Ovary (tissue), 9 donors: ENCODE results near the gene ZNF503. TPM values are rescaled to one million over a fixed set of nuclear protein-coding genes. Genes with fewer than 3 reads are reported as not detected.
"Not testable (repeated sequence)": the region's sequence is repeated elsewhere in the genome, so short reads cannot be mapped to it uniquely, and the experiment has no call there.

ENCODE experiments used
- DNase-seq, 5 donors: peaks; one replicate each; pipeline ENCODE4 v3.0.0-alpha.2; 2019 to 2020
- H3K27ac ChIP-seq, 2 donors: fragments of 200-600 bp; one replicate each; pipeline versions ENCODE4 v1.5.1 to v1.8.0; 2019 to 2022
- H3K27me3 ChIP-seq: fragments of 200-600 bp; one replicate; pipeline ENCODE4 v1.8.0; 2022
- H3K36me3 ChIP-seq: fragments of 200-600 bp; sonication (generic); one replicate; pipeline ENCODE4 v1.5.1; 2019
- H3K4me1 ChIP-seq: one replicate; pipeline ENCODE4 v1.8.1; 2013; ENCODE audit warnings: mild to moderate bottlenecking, moderate library complexity; ENCODE audit not compliant: insufficient read depth
- H3K4me3 ChIP-seq: fragments of 200-600 bp; sonication (generic); one replicate; pipeline ENCODE4 v1.5.1; 2017
- H3K9me3 ChIP-seq, 2 donors: fragments of 200-600 bp in 1 of 2; sonication (generic) in 1 of 2; one replicate each; pipeline versions ENCODE4 v1.5.1 to v1.8.1; 2013 to 2019; ENCODE audit warnings: mild to moderate bottlenecking in 1 of 2, moderate library complexity in 1 of 2
- EP300 ChIP-seq: sonication (generic); formaldehyde crosslinking; IDR thresholded peaks from one replicate; pipeline ENCODE4 v1.6.1; 2017; ENCODE audit warnings: antibody characterized with exemption
- POLR2A ChIP-seq: fragments of 450-650 bp; IDR thresholded peaks from one replicate; pipeline ENCODE4 v1.6.1; 2017; ENCODE audit warnings: antibody characterized with exemption, mild to moderate bottlenecking, moderate library complexity
- WGBS, 3 donors: extraction: QIAGEN DNeasy Blood & Tissue Kit in 1 of 3; methylation state at CpG; one replicate each; pipeline versions ENCODE4 v1.1.5 to v1.1.7; 2013 to 2017; 5-methylcytosine and 5-hydroxymethylcytosine counted together
- intact Hi-C, 4 donors: fragments of 100-400 bp; cut with DNase I; formaldehyde crosslinking; loops; one replicate each; pipeline versions ENCODE4 v1.11.0 to v1.15.1; 2022 to 2023
- polyA plus RNA-seq, 2 donors: library from polyadenylated mRNA; stranded (reverse); fragments of 200-250 nt in 1 of 2; fragments of 350-450 nt in 1 of 2; fragmentation: Illumina TruSeq in 1 of 2; extraction: RNeasy Lipid Tissue Mini Kit (QIAGEN cat#74804) in 1 of 2; gene quantifications; one replicate each; pipeline ENCODE4 v1.2.3, GENCODE V29; 2013 to 2014
- total RNA-seq, 7 donors: library from RNA; depleted of rRNA in 2 of 7; stranded (reverse); fragments of >200 nt in 2 of 7; fragmentation: NEBNext Ultra II Directional in 3 of 7; extraction: Animal tissue kit (Norgen Biotek cat#: 25700) in 3 of 7; gene quantifications; one replicate each; pipeline versions ENCODE4 v1.1.0 to v1.2.4, GENCODE V29; 2016 to 2023
- TF ChIP-seq, protein P1 (sequence below), 3 donors: fragments of 450-650 bp in 2 of 3; fragments of 200-600 bp in 1 of 3; IDR thresholded peaks; one replicate each; pipeline versions ENCODE4 v1.5.1 to v1.8.0; 2016 to 2022; ENCODE audit warnings: antibody characterized with exemption in 3 of 3, mild to moderate bottlenecking in 1 of 3
- donor health status: DM: no; HTN: no; CAD: no; lungs with moderate emphysema.
- donor health status: DM: no; HTN: no; CAD: no.
- donor health status: Bipolar disorder and iron deficiency.
- donor health status: DM: yes; HTN: yes; CAD: no.
- donor health status: DM: no; HTN: no; CAD: no.
- donor health status: DM: yes; HTN: yes; CAD: no.

ZNF503 gene
- total and polyA plus RNA-seq, 9 donors, result 21.1 to 221 (median 82.2) TPM

DNA sequence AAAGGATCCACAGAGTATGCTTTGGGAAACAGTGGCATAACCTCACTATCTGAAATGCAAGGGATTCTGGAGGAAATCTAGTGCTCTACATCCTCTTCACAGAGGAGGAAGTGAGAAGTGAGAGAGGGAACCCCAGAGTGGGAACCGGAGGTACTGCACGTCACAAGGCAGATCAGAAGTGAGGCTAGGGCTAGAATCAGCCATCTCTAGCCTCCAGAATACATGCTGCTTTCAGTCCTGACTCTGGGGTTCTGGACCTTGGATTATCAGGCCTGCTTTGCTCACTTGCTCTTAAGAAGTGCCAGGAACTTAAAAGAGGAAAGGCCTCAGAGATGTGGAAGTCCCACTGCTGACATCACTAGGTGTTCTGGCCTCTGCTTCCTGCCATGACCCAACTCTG, 25.7 kb downstream of the ZNF503 start:
- Histone ChIP-seq H3K27me3 (no peaks in the 10 kb centered on the region), H3K4me3 (no peak overlapping the region), H3K4me1 (no peaks in the 10 kb centered on the region), H3K9me3 (no peaks in the 10 kb centered on the region), H3K27ac (no peak overlapping the region), H3K36me3 (no peaks in the 10 kb centered on the region)
- DNase-seq, result no peak
- intact Hi-C loops, result no loop called here
- WGBS, 3 donors, result 88 to 89% (median 89%) methylated on average over 2 of the region's 2 CpGs
- TF ChIP-seq EP300, result no peak

DNA sequence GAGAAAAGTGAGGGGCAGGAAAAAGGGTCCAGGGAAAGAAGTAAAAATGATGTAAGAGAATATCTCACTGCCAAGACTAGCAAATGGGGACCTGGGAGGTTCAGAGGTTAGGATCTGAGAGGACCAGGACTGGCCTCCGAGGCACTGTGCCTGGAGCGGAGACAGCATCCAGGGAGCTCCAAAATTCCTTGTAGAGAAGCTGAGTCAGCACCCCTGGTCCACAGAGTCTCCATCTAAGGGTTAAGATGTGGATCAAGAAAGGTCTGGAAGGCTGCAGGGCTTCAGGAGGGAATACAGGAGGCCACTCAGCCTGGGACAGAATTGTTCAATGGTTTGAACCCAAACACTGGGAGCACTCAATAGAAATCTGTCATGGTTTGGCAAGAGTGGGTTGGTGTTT, 30.6 kb downstream of the ZNF503 start:
- DNase-seq, result no peak
- intact Hi-C loops, result no loop called here
- Histone ChIP-seq H3K4me1 (no peaks in the 10 kb centered on the region), H3K4me3 (no peak overlapping the region), H3K27ac (no peak overlapping the region), H3K36me3 (no peaks in the 10 kb centered on the region), H3K27me3 (no peaks in the 10 kb centered on the region), H3K9me3 (no peaks in the 10 kb centered on the region)
- 93 to 100% (median 97%) methylated on average over 2 of the region's 2 CpGs for WGBS, 3 donors
- no peak for TF ChIP-seq EP300
- TF ChIP-seq, protein P1, sequence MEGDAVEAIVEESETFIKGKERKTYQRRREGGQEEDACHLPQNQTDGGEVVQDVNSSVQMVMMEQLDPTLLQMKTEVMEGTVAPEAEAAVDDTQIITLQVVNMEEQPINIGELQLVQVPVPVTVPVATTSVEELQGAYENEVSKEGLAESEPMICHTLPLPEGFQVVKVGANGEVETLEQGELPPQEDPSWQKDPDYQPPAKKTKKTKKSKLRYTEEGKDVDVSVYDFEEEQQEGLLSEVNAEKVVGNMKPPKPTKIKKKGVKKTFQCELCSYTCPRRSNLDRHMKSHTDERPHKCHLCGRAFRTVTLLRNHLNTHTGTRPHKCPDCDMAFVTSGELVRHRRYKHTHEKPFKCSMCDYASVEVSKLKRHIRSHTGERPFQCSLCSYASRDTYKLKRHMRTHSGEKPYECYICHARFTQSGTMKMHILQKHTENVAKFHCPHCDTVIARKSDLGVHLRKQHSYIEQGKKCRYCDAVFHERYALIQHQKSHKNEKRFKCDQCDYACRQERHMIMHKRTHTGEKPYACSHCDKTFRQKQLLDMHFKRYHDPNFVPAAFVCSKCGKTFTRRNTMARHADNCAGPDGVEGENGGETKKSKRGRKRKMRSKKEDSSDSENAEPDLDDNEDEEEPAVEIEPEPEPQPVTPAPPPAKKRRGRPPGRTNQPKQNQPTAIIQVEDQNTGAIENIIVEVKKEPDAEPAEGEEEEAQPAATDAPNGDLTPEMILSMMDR (IDR thresholded peaks at IDR 0.05), result no peak
- no peak for TF ChIP-seq POLR2A

DNA sequence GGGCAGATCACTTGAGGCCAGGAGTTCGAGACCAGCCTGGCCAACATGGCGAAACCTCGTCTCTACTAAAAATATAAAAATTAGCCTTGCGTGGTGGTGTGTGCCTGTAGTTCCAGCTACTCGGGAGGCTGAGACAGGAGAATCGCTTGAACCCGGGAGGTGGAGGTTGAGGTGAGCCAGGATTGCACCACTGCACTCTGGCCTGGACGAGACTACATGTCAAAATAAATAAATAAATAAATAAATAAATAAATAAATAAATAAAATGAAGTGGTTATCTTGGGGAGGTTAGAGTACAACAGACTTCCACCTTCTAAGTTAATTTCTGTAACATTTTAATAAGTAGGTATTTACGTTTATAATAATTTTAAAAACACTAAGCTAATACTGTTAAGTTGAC, 31.7 kb downstream of the ZNF503 start:
- 94 to 95% (median 94%) methylated on average over 9 of the region's 9 CpGs for WGBS, 3 donors
- H3K4me1 ChIP-seq, intact Hi-C loops, H3K4me3 ChIP-seq, H3K27me3 ChIP-seq, H3K36me3 ChIP-seq, H3K9me3 ChIP-seq, DNase-seq, H3K27ac ChIP-seq: not testable (repeated sequence)

DNA sequence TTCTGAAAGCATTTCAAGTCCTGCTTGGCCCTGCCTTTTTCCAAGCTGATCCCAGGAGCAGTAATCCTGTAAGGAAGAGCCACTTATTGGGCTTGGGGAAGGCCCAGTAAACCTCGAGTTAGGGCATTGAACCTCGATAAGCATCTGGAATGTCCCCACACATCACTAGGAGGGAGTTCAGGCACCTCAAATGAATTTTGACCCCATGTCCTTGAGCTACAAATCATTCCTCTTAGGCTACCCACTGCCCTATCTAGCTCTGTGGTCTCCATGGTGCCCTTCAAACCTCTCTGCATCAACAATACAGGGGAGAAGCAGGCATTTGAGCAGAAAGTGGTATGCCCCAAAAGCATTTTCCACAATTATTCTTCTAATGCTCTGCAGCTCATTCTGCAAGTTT, 33.7 kb downstream of the ZNF503 start:
- no peaks in the 10 kb centered on the region for H3K36me3 ChIP-seq
- TF ChIP-seq EP300, result no peak
- TF ChIP-seq, protein P1 (IDR thresholded peaks at IDR 0.05), result no peak
- 81 to 90% (median 84%) methylated on average over 2 of the region's 2 CpGs for WGBS, 3 donors
- H3K9me3 ChIP-seq, result no peaks in the 10 kb centered on the region
- no peaks in the 10 kb centered on the region for H3K27me3 ChIP-seq
- intact Hi-C loops, result no loop called here
- DNase-seq, result no peak
- H3K27ac ChIP-seq, result no peak overlapping the region
- H3K4me3 ChIP-seq, result no peak overlapping the region
- H3K4me1 ChIP-seq, result no peaks in the 10 kb centered on the region

DNA sequence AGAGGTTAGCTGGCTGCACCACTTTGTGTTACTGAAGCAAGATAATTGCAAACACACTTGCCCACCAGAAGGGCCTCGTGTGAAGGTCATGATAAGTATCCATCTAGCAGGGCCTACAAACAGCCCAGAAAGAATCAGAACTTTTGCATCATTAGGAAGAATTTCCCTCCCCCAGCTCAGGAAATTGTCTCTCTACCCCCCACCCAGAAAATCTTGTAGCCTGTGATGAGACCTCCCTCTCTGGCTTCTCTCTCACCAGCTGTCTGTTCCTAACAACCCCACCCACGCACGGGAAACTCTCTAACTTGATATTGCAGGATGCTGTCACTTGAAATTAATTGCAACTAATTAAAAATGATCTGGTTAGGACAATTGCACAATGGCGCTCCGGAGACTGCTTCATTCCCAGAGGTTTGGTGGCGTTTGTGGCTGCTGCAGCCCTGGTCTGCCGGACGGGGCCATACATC, 34.5 kb downstream of the ZNF503 start:
- no peak overlapping the region for H3K4me3 ChIP-seq
- no peak for DNase-seq
- TF ChIP-seq EP300, result no peak
- TF ChIP-seq, protein P1 (IDR thresholded peaks at IDR 0.05), result no peak
- no peak for TF ChIP-seq POLR2A
- no peaks in the 10 kb centered on the region for H3K36me3 ChIP-seq
- intact Hi-C loops, result no loop called here
- H3K27me3 ChIP-seq, result no peaks in the 10 kb centered on the region
- no peaks in the 10 kb centered on the region for H3K9me3 ChIP-seq
- H3K27ac ChIP-seq, result no peak overlapping the region
- H3K4me1 ChIP-seq, result no peaks in the 10 kb centered on the region
- WGBS, 3 donors, result 50 to 59% (median 53%) methylated on average over 8 of the region's 8 CpGs

DNA sequence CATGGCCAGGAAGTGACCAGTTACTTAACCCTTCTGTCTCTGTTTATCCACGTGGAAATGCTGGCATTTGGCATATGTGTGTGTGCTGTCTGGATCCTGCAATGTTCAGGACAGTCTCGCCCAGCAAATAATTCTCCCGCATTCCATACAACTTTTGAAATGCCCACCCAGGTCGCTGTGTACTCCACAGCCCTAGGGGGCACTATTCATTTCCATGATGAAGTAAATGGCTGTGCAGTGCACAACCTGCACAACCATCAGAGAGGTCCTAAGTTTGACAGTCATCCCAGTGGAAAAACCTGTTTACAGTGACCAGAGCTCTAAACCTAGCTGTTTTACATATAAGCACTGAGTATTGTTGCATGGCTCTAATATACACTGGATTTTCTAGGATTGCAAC, 38.1 kb downstream of the ZNF503 start:
- intact Hi-C loops, result loop anchor here in 1 of 4 donors (5.0 kb wide), 1 partner anchor 1116 kb away; no protein-coding TSS in a partner anchor
- Histone ChIP-seq H3K36me3 (no peaks in the 10 kb centered on the region), H3K9me3 (no peaks in the 10 kb centered on the region), H3K27ac (no peak overlapping the region), H3K27me3 (no peaks in the 10 kb centered on the region), H3K4me3 (no peak overlapping the region), H3K4me1 (no peaks in the 10 kb centered on the region)
- WGBS, 3 donors, result 80 to 90% (median 88%) methylated on average over 4 of the region's 4 CpGs
- DNase-seq, result no peak
- TF ChIP-seq POLR2A (no peak), EP300 (no peak)
- TF ChIP-seq, protein P1 (IDR thresholded peaks at IDR 0.05), result no peak

DNA sequence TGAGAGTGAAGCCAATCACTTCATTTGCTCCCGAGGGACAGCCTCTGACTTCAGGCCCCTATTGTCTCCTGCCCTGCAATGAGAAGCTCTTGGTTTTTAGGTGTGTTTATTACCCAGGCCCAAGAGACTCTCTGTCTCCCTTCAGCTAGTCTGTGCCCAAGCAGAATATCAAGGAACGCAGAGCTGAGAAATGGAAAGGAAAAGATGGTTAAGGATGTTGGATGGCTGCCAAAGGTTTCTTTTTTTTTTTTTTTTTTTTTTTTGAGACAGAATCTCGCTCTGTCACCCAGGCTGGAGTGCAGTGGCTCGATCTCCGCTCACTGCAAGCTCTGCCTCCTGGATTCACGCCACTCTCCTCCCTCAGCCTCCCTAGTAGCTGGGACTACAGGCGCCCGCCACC, 41.7 kb downstream of the ZNF503 start:
- not testable (repeated sequence) for H3K4me1 ChIP-seq, H3K27ac ChIP-seq, DNase-seq, H3K9me3 ChIP-seq, H3K36me3 ChIP-seq, H3K4me3 ChIP-seq, H3K27me3 ChIP-seq
- intact Hi-C loops, result loop anchor here in 1 of 4 donors (5.0 kb wide), 1 partner anchor 1113 kb away; no protein-coding TSS in a partner anchor
- 82 to 87% (median 84%) methylated on average over 8 of the region's 8 CpGs for WGBS, 3 donors
